Measurements from ENCODE around the gene PSMD4.

Gene PSMD4

GRCh38 chr1:151311011-151311410 is 56.5 kb downstream of the PSMD4 start:
- no peak for DNase-seq

- no peak for DNase-seq
These were observed 57.2 kb downstream of the PSMD4 start for GRCh38 chr1:151311589-151312331.

- no peak for DNase-seq
These were observed 57.9 kb downstream of the PSMD4 start for GRCh38 chr1:151312411-151312810.

- DNase-seq = no peak
These were observed 58.3 kb downstream of the PSMD4 start for GRCh38 chr1:151312826-151313225.

GRCh38 chr1:151313501-151313900 is 59.0 kb downstream of the PSMD4 start:
- DNase-seq = no peak

DNA sequence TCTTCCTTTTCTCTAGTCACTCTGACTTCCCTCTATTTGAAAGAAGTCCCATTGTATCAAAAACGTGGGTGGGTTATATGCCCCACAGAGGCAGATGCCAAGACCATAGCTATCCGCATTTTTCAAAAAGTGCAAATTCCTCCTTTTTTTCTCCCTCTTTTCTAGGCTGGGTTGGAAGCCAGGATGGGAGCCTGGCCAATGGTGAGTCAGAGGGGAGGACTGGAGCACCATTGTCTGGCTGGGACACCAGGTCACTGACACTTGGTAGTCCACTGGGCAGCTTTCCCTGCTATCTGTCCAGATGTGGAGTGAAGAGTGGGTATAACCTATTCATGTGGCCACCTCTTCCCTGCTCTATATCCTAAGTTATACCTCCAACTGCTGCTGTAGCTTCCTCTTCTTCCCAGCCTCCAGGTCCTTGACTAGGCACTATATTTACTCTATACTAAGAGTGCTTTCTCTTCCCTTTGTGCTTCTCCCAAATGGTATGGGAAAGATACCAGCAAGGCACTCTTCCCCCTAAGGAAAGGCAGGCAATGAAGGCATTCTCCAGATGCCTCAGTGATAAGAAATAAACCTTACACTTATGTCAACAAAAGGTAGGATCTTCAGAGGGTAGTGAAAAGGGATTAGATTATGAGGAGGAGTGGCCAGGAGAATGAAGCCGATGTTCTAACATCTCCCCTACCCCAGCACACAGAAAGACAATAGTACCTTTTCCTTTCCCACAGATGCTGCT is 59.8 kb downstream of the PSMD4 start:
- no peak for DNase-seq

DNA sequence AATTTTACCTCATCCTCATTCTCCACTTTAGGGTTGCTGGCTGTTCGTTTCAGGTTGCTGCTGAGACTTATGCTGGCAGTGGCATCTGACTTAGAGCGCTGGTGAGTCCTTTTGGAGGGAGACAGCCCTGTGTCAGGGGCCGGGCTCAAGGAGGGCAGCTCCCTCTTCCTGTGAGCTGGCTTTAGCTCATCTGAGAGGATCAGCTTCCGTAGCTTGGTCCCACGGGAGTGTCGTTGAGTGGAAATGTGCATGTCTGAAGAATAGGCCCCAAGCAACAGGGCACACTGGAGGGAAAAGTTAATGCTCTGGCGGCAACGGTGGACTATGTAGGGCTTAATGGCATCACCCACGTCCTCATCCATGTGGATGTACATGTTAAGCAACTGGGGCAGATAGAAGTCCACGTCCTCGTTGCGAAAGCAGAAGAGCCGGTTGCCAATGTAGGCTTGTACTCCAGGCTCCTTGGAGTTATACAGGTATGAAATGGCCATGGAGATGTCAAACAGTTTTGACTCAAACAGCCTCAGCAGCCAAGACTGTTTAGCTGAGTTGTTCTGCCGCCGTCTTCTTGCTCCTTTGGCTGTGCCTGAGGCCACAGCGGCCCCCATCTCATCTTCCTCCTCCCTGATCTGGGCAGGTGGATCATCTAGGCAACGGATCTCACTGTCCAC is 61.2 kb downstream of the PSMD4 start:
- no peak for DNase-seq
